8988T (cell line): Measurements from ENCODE around the gene ZNF219.

Experiments used
- DNase-seq: peaks from one replicate; pipeline ENCODE4 v3.0.0; 2011

Gene ZNF219

GRCh38 chr14:21063479-21063878 lies 35.0 kb downstream of the ZNF219 start:
- no peak for DNase-seq

- no peak for DNase-seq
Observed at GRCh38 chr14:21061347-21061668, 37.1 kb downstream of the ZNF219 start.

GRCh38 chr14:21060614-21061346 lies 37.7 kb downstream of the ZNF219 start:
- no peak for DNase-seq

GRCh38 chr14:21059842-21060613 lies 38.4 kb downstream of the ZNF219 start:
- no peak for DNase-seq

GRCh38 chr14:21058903-21059302 lies 39.6 kb downstream of the ZNF219 start:
- DNase-seq = no peak

- no peak for DNase-seq
Observed at GRCh38 chr14:21057803-21058675, 40.4 kb downstream of the ZNF219 start, which contains the start of gene RNASE8. TSS of gene RNASE8 (plus strand) at chr14:21057822. CDS start at chr14:21057893, 71 bp downstream.

- DNase-seq = no peak
Observed at GRCh38 chr14:21056520-21057163, 41.8 kb downstream of the ZNF219 start.

GRCh38 chr14:21055432-21056117 lies 42.9 kb downstream of the ZNF219 start:
- DNase-seq = no peak

GRCh38 chr14:21054768-21055145 lies 43.7 kb downstream of the ZNF219 start:
- no peak for DNase-seq

GRCh38 chr14:21054123-21054767 lies 44.2 kb downstream of the ZNF219 start:
- no peak for DNase-seq

GRCh38 chr14:21053184-21054122 lies 45.0 kb downstream of the ZNF219 start:
- no peak for DNase-seq

- DNase-seq = no peak
Observed at GRCh38 chr14:21050597-21050996, 47.9 kb downstream of the ZNF219 start.

- no peak for DNase-seq
Observed at GRCh38 chr14:21049271-21049673, 49.2 kb downstream of the ZNF219 start.

GRCh38 chr14:21048638-21049037 lies 49.8 kb downstream of the ZNF219 start:
- no peak for DNase-seq

- DNase-seq = no peak
Observed at GRCh38 chr14:21047378-21047781, 51.1 kb downstream of the ZNF219 start.

GRCh38 chr14:21043974-21044618 lies 54.4 kb downstream of the ZNF219 start:
- no peak for DNase-seq

GRCh38 chr14:21043387-21043973 lies 55.0 kb downstream of the ZNF219 start:
- no peak for DNase-seq

- DNase-seq = no peak
Observed at GRCh38 chr14:21042918-21043317, 55.5 kb downstream of the ZNF219 start.

- DNase-seq = no peak
Observed at GRCh38 chr14:21041676-21042433, 56.6 kb downstream of the ZNF219 start, which contains the start of gene RNASE7. TSS of gene RNASE7 (plus strand) at chr14:21042362. CDS start at chr14:21042993, 631 bp downstream.
